ENCODE measurements around the gene DOK3.

DOK3 gene

DNA sequence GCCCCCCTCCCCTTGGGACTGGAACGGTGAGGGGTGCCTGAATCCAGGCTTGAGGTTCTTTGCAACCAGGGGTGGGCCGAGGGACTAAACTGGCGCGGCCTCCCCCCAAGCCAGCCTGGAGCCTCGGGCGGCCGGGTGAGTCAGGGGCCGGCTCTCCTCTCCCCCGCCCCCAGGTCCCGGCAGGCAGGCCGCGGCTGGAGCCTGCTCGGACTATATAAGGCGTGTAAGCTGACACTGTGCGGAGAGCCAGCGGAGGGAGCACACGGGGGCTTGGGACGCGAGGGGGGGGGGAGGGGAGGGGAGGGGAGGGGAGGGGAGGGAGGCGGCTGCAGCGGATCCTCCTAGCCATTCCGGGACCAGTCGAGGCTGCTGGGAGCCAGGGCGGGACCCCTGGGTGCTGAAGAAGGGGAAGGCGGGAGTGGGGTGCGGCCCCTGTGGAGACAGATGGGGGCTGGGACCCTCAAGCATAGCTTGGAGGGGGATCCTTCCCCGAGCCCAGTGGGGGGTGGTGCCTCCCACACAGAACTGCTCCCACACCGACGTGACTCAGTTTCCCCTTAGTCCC is 12.8 kb downstream of the DOK3 start:
- TF ChIP-seq PATZ1 (CRISPR knock-in tag; IDR thresholded peaks at IDR 0.05; ENCODE audit: borderline replicate concordance), result peak; percentile 34; the same call in 1 of the 2 replicates
- TF ChIP-seq RARB (CRISPR knock-in tag; IDR thresholded peaks at IDR 0.05), result no peak
- peak; percentile 66 for ATAC-seq

- peak; percentile 48 for ATAC-seq
- TF ChIP-seq OSR1 (CRISPR knock-in tag; IDR thresholded peaks at IDR 0.05), result no peak
- TF ChIP-seq TCF4 (CRISPR knock-in tag; IDR thresholded peaks at IDR 0.05; ENCODE audit: borderline replicate concordance), result no peak
- no peak for TF ChIP-seq ZC3H10 (CRISPR knock-in tag; IDR thresholded peaks at IDR 0.05)
- no peak for TF ChIP-seq ZNF8 (CRISPR knock-in tag; IDR thresholded peaks at IDR 0.05)
- TF ChIP-seq, protein P1, sequence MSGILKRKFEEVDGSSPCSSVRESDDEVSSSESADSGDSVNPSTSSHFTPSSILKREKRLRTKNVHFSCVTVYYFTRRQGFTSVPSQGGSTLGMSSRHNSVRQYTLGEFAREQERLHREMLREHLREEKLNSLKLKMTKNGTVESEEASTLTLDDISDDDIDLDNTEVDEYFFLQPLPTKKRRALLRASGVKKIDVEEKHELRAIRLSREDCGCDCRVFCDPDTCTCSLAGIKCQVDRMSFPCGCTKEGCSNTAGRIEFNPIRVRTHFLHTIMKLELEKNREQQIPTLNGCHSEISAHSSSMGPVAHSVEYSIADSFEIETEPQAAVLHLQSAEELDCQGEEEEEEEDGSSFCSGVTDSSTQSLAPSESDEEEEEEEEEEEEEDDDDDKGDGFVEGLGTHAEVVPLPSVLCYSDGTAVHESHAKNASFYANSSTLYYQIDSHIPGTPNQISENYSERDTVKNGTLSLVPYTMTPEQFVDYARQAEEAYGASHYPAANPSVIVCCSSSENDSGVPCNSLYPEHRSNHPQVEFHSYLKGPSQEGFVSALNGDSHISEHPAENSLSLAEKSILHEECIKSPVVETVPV (CRISPR knock-in tag; IDR thresholded peaks at IDR 0.05), result no peak
- TF ChIP-seq SNAI2 (CRISPR knock-in tag; IDR thresholded peaks at IDR 0.05), result no peak
- no peak for TF ChIP-seq PPARA (CRISPR knock-in tag; IDR thresholded peaks at IDR 0.05; ENCODE audit: borderline replicate concordance)
- no peak for TF ChIP-seq ZNF70 (CRISPR knock-in tag; IDR thresholded peaks at IDR 0.05)
- TF ChIP-seq PATZ1 (CRISPR knock-in tag; IDR thresholded peaks at IDR 0.05; ENCODE audit: borderline replicate concordance), result no peak
- TF ChIP-seq CREB5 (CRISPR knock-in tag; IDR thresholded peaks at IDR 0.05; ENCODE audit: low read depth), result no peak
- TF ChIP-seq CSDC2 (CRISPR knock-in tag; IDR thresholded peaks at IDR 0.05), result no peak
- TF ChIP-seq BACH2 (CRISPR knock-in tag; IDR thresholded peaks at IDR 0.05; ENCODE audit: borderline replicate concordance), result no peak
Measured at GRCh38 chr5:177496070-177496726, 13.4 kb downstream of the DOK3 start.

- TF ChIP-seq ZC3H10 (CRISPR knock-in tag; IDR thresholded peaks at IDR 0.05), result no peak
- TF ChIP-seq TOX (CRISPR knock-in tag; IDR thresholded peaks at IDR 0.05; ENCODE audit: borderline replicate concordance), result no peak
- no peak for TF ChIP-seq PATZ1 (CRISPR knock-in tag; IDR thresholded peaks at IDR 0.05; ENCODE audit: borderline replicate concordance)
- TF ChIP-seq ISL1 (CRISPR knock-in tag; IDR thresholded peaks at IDR 0.05), result no peak
- TF ChIP-seq TSHZ2 (CRISPR knock-in tag; IDR thresholded peaks at IDR 0.05), result no peak
- no peak for TF ChIP-seq ZFP30 (CRISPR knock-in tag; IDR thresholded peaks at IDR 0.05)
- TF ChIP-seq TCF4 (CRISPR knock-in tag; IDR thresholded peaks at IDR 0.05; ENCODE audit: borderline replicate concordance), result no peak
- no peak for TF ChIP-seq ESRRG (CRISPR knock-in tag; IDR thresholded peaks at IDR 0.05)
- TF ChIP-seq GLIS3 (CRISPR knock-in tag; IDR thresholded peaks at IDR 0.05), result no peak
- TF ChIP-seq, protein P1 (CRISPR knock-in tag; IDR thresholded peaks at IDR 0.05), result no peak
- TF ChIP-seq ZFP3 (CRISPR knock-in tag; IDR thresholded peaks at IDR 0.05), result no peak
- no peak for TF ChIP-seq RARB (CRISPR knock-in tag; IDR thresholded peaks at IDR 0.05)
- no peak for TF ChIP-seq OSR1 (CRISPR knock-in tag; IDR thresholded peaks at IDR 0.05)
- no peak for TF ChIP-seq PPARA (CRISPR knock-in tag; IDR thresholded peaks at IDR 0.05; ENCODE audit: borderline replicate concordance)
- TF ChIP-seq BACH2 (CRISPR knock-in tag; IDR thresholded peaks at IDR 0.05; ENCODE audit: borderline replicate concordance), result no peak
- ATAC-seq, result peak; percentile 31
Measured at GRCh38 chr5:177495243-177496060, 14.2 kb downstream of the DOK3 start.

Data from SK-N-SH treated with all-trans-retinoic acid at 6 μM for 48 hours (cell line).